HG02571 (cell line): ENCODE data around the gene TRIM46.
"Not testable (repeated sequence)": the region's sequence is repeated elsewhere in the genome, so short reads cannot be mapped to it uniquely, and the experiment has no call there.

Source experiments
- ATAC-seq: cut with Tn5 transposase; IDR thresholded peaks from one replicate; pipeline ENCODE4 v1.9.1; 2021; ENCODE audit warnings: mild to moderate bottlenecking, moderate library complexity; ENCODE audit not compliant: unreplicated experiment

TRIM46 gene

GRCh38 chr1:155226188-155226909 is 52.7 kb downstream of the TRIM46 start:
- no peak for ATAC-seq

- ATAC-seq: no peak
These were observed 53.2 kb downstream of the TRIM46 start for GRCh38 chr1:155226910-155227260.

DNA sequence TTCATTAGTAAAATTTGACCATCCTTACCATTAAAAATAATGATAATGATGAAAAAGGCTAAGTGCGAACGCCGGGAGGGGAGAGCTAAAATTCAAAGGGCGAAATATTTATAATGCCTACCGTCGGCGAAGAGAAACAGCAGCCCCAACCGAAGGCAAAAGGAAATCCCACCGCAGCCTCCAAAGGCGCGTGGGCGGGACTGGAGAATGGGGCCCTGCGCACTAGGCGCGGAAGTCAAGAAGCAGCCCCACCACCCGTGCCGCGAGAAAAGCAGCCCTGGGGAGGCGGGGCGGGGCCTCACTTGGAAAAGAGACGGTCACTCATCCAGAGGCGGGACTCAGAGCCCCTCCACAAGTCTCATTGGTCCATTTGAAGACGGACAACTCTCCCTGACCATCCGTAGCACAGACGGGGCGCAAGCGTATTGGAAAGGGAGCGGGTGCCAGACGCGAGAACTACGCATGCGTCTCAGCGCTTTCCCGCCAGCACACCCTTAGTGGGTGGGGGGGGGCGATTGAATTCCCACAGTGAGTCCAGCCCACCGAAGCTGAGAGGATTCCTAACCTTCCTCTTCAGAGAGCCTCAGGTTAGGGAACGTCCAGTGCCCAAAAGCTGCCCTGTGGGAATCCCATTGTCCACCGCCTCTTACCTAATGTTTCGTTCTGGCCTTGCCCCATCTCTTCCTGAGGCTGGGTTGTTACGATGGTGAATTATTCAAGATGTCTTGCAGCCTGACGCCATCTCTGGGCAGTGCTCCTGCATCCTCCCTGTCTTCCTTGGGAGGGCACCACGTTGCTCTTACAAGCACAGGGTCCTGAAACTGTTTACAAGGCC is 53.8 kb downstream of the TRIM46 start:
- ATAC-seq: peak; percentile 92

- no peak for ATAC-seq
These were observed 54.4 kb downstream of the TRIM46 start for GRCh38 chr1:155228096-155228427.

- ATAC-seq: not testable (repeated sequence)
These were observed 57.7 kb downstream of the TRIM46 start for GRCh38 chr1:155231302-155231701.

DNA sequence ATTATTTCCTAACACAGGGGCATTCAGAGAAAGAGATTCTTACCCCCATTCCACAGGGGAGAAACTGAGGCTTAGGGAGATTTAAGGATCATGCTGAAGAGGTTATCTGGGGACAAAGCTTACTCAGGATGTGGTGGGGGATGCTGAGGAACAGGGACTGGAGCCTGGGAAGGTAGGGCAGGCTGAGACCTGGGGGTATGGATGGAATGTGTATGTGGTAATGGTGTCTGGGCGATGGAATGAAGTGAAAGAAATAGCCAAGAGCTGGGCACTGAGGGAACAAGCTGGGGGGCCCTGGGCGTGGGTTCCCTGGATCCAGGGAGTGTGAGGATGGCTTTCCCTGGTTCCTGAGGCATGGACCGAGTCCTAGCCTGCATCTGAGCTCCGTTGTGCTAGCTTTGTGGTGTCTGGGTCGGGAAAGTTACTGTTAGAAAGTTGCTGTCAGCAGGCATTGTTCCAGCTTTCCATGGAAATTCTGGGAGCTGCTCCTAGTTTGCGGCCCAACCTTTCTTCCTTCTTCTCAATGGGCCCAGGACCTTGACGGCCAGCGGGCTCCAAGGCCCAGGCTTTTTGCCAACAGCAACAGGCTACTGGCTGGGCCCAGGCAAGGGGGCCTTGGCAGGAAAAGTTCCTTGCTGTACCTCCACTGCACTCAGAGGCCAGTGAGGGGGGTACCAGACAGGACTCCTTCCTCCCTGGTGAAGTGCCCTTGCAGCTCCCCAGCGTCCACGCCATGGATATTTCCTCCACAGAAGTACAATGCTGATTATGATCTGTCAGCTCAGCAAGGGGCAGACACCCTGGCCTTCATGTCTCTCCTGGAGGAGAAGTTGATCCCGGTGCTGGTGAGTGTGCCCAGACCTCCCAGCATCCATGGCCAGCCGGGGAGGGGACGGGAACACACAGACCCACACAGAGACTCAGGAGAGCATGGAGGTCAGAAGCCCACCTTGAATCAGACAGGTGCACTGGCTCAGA is 58.6 kb downstream of the TRIM46 start:
- not testable (repeated sequence) for ATAC-seq

DNA sequence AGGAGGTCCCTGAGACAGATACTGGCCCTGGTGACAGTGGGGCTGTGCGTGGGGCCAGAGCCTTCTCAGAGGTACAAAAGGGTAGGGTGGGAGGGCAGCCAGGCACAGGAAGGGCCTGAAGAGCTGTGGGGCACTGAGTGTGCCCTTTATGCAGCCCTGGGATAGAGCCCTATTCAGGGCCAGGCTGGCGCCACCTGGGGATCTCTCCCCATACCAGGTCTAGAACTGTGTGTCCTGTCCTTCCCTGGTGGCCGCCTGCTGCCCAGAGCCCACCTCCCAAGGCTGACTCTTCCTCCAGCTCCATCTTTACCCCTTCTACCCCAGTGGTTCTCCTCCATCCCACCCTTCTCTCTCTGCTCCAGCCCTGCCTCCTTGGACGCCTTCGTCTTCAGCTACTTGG is 59.9 kb downstream of the TRIM46 start:
- not testable (repeated sequence) for ATAC-seq
